HG03280 (cell line): ENCODE data around the gene ZBTB33.

Experiments used
- ATAC-seq: cut with Tn5 transposase; IDR thresholded peaks from one replicate; pipeline ENCODE4 v1.9.1; 2021; ENCODE audit warnings: mild to moderate bottlenecking, moderate library complexity; ENCODE audit not compliant: unreplicated experiment

Gene ZBTB33

GRCh38 chrX:120304256-120304655 lies 53.6 kb downstream of the ZBTB33 start:
- ATAC-seq = no peak

GRCh38 chrX:120305531-120306141 lies 55.0 kb downstream of the ZBTB33 start:
- ATAC-seq = no peak

- ATAC-seq = no peak
Observed at GRCh38 chrX:120306630-120307029, 56.0 kb downstream of the ZBTB33 start.
